Stimulated activated CD4-positive, alpha-beta T cell treated with anti-CD3 and anti-CD28 coated beads, Interleukin-1b, Interleukin-23, amount 100 ng/mL, for 24 hours (primary cell): ENCODE data around the gene CEBPE.
A peak's percentile ranks its signal among the peaks of the same experiment; 100 is the strongest.

Experiments
- DNase-seq, 4 experiments: peaks; one replicate each; pipeline ENCODE4 v3.0.0-alpha.2; 2020; ENCODE audit warnings: low read depth in 4 of 4, low spot score in 1 of 4

Gene CEBPE

DNA sequence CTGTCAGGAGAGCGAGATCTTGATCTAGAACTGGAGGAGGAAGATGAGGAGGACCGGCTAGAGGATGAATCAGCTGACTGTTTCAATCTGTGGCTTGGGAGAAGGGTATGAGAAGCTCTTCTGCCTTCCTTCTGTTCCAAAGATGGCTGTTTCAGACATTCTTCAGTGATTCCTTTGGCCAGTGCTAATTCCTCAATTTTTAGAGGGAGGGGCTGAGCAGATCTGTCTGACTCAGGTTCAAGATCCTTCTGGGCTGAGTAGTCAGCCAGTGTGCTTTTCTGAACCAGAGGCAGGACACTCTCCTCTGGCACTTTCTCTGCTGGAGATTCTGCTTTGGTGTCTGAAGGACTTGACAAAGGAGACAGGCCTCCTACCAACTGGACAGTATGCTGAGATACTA is 39.3 kb downstream of the CEBPE start:
- no peak for DNase-seq

DNA sequence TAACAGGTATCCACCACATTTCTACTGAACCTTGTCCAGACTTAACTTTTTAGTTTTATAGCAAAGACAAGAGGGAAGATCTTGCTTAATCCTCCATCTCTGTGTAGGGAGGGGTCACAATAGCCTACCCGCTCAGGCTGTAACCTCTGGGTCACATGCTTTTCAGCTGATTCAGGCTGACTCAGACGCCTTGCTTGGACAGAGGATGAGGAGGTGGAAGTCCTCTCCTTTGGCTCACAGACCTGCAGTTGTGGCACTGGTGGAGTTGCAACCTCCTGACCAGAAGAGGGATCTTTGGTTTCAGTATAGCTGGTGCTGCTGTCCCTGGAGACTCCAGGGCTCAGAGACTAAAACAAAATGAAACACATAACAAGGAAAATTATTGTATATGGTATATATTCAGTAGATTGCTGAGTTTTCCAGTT is 40.4 kb downstream of the CEBPE start:
- DNase-seq: no peak

DNA sequence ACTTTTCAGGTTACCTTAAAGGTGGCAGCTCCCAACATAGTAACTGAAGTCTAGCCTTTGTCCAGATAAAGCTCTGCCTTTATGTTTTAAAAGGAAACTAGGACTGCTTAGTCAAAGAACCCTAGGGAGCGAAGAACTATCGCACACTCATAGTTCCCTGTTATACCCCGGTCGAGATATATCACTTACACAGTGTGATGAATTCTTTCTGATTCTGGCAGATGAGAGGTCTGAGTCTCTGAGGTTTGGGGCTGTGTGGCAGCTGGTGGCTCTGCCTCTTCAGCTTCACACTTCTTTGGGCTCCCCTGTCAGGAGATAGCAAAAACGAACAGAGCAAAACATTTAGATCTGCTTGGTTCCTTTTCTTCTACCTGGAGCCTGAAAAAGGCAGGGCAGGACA is 41.1 kb downstream of the CEBPE start:
- no peak for DNase-seq

DNA sequence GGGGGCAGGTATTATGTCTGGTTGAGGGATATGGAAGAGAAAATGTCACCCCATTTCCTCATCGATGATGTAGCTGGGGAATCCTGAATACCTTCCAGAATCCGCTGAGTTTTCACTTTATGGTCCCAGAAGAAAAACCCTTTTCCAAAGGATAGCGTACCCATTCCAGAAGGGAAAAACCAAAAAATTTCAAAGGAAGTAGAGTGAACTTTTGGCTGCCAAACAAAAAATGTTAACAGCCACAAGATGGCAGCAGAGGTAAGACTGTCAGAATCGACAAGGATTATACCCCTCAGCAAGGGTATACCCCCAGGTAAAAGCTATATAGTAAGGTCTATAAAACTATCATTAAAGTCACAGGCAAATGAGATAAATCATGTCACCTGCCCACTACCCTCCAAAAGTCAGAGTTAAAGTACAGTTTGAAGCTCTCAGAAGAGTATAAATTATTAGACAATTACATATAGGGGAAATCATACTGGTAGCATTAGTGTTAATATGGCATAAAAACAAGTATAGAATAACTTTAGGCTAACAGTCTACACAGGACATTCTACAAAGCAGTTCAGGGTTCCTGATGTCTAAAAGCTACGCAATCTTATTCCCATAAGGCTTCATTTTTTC is 42.2 kb downstream of the CEBPE start:
- DNase-seq: no peak

DNA sequence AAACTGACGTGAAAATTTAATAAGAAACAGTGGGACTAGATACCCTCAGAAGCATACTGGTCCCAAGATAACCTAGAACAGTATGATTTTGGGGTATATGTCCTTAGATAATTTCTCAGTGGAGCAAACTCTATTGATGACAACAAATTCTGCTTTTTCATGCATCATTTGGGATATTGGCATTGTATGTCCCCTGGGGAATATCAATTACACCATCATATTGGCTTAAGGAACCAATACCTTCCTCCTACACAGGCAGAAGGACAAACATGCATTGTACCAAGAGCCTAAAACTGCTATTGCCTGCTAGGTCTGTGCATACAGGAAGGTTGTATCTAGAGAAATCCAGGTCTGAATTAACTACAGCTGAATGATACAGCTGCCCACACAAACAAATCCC is 44.1 kb downstream of the CEBPE start:
- no peak for DNase-seq

DNA sequence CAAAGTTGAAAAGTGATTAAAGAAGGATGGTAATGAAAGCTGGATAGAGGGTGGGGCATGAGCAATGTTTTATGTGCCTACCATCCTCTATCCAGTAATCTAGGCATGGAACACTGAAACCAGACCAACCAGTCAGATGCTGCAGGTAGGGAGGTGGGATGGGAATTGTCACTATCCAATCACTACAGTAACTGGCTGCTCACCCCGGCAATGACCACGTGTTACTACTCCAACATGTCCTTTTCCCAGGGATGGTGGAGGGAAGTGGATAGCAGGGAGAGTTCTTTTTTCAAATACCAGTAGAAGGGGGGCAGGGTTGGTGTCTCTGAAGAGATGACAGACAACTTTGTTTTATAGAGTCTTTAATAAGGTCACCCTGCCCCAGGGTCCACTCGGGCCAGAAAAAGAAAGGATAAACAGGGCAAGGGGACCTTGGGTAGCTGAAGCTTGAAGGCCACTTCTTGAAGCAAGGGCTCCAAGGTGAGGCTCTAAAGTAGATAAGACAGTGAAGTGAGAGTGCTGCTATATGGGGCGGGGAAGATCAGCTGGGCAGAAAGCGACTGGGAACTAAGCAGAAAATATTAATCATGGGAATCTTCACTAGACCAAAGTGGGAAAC is 47.0 kb downstream of the CEBPE start:
- no peak for DNase-seq

- peak; percentile 43 to 72 (median 58) for DNase-seq
Measured at GRCh38 chr14:23071244-23071920, 47.7 kb downstream of the CEBPE start.

GRCh38 chr14:23070262-23071129 is 48.6 kb downstream of the CEBPE start:
- DNase-seq: no peak

GRCh38 chr14:23069413-23069806 is 49.6 kb downstream of the CEBPE start:
- DNase-seq: no peak

- DNase-seq: peak; percentile 44 to 55 (median 50)
Measured at GRCh38 chr14:23068789-23069412, 50.2 kb downstream of the CEBPE start.

- DNase-seq: no peak
Measured at GRCh38 chr14:23067847-23068788, 50.9 kb downstream of the CEBPE start.
